GM12892 (cell line): ENCODE results near the gene ARMC9.

Source experiments
- POLR2A ChIP-seq: IDR thresholded peaks from 2 replicates; pipeline ENCODE4 v1.6.1; 2011; ENCODE audit warnings: low read depth, low read length, control low read depth
- POLR2AphosphoS5 ChIP-seq: IDR thresholded peaks from 2 replicates; pipeline ENCODE4 v1.6.1; 2011; ENCODE audit warnings: low read depth, low read length, control low read depth
- TAF1 ChIP-seq: IDR thresholded peaks from 2 replicates; pipeline ENCODE4 v1.6.1; 2011; ENCODE audit warnings: low read depth, mild to moderate bottlenecking, control low read depth, low read length, borderline replicate concordance

GRCh38 chr2:231160701-231161100, 37.7 kb upstream of the ARMC9 start:
- no peak for TF ChIP-seq POLR2AphosphoS5
- TF ChIP-seq POLR2A, result no peak
- TF ChIP-seq TAF1, result no peak
